CD14-positive monocyte (primary cell): Measurements from ENCODE around the gene CNPY2. TPM values are rescaled to one million over a fixed set of nuclear protein-coding genes. Genes with fewer than 3 reads are reported as not detected.
"Not testable (repeated sequence)": the region's sequence is repeated elsewhere in the genome, so short reads cannot be mapped to it uniquely, and the experiment has no call there.

Experiments
- DNase-seq, 3 donors: peaks; one replicate each; pipeline ENCODE4 v3.0.0-alpha.2; 2011 to 2022
- H2AFZ ChIP-seq: 2 replicates; pipeline ENCODE4 v1.6.0; 2012; ENCODE audit warnings: mild to moderate bottlenecking, low read depth, low read length, inconsistent platforms; ENCODE audit not compliant: insufficient read depth, poor library complexity, severe bottlenecking
- H3K27ac ChIP-seq, 2 donors: 1 replicate in 1 of 2; 2 replicates in 1 of 2; pipeline ENCODE4 v1.5.1; 2012 to 2013; ENCODE audit warnings: low read length in 2 of 2, control low read depth in 1 of 2, inconsistent platforms in 1 of 2, low read depth in 1 of 2, mild to moderate bottlenecking in 1 of 2
- H3K27me3 ChIP-seq, 2 donors: one replicate each; pipeline versions ENCODE4 v1.6.0 to v1.6.1; 2011 to 2013; ENCODE audit warnings: low read length in 2 of 2; ENCODE audit not compliant: control insufficient read depth in 2 of 2, insufficient read depth in 2 of 2
- H3K36me3 ChIP-seq, 2 donors: replicated peaks in 1 of 2; 1 replicate in 1 of 2; 2 replicates in 1 of 2; pipeline versions ENCODE4 v1.5.1 to v1.6.1; 2012 to 2013; ENCODE audit warnings: low read length in 2 of 2, control low read depth in 1 of 2, inconsistent platforms in 1 of 2, mild to moderate bottlenecking in 1 of 2; ENCODE audit not compliant: insufficient read depth in 2 of 2, control insufficient read depth in 1 of 2
- H3K4me1 ChIP-seq, 2 donors: 1 replicate in 1 of 2; 2 replicates in 1 of 2; pipeline versions ENCODE4 v1.5.1 to v1.6.1; 2012 to 2013; ENCODE audit warnings: low read length in 2 of 2, control low read depth in 1 of 2, inconsistent platforms in 1 of 2, mild to moderate bottlenecking in 1 of 2, moderate library complexity in 1 of 2; ENCODE audit not compliant: insufficient read depth in 2 of 2, control insufficient read depth in 1 of 2
- H3K4me2 ChIP-seq: replicated peaks from 2 replicates; pipeline ENCODE3; 2012; ENCODE audit warnings: low read length, moderate library complexity, mild to moderate bottlenecking; ENCODE audit not compliant: poor library complexity, severe bottlenecking; ENCODE audit errors: extremely low read depth
- H3K4me3 ChIP-seq, 3 experiments: fragments of 200-600 bp in 1 of 3; sonication (generic) in 1 of 3; replicated peaks in 1 of 3; 1 replicate in 2 of 3; 2 replicates in 1 of 3; pipeline ENCODE4 v1.5.1; 2011 to 2013; ENCODE audit warnings: low read length in 3 of 3, mild to moderate bottlenecking in 3 of 3, control low read depth in 2 of 3, low read depth in 2 of 3, inconsistent platforms in 1 of 3, moderate library complexity in 1 of 3
- H3K79me2 ChIP-seq: 2 replicates; pipeline ENCODE4 v1.6.0; 2012; ENCODE audit warnings: mild to moderate bottlenecking, control low read depth, inconsistent platforms, low read length, moderate library complexity; ENCODE audit not compliant: insufficient read depth
- H3K9ac ChIP-seq: 2 replicates; pipeline ENCODE4 v1.6.0; 2017; ENCODE audit warnings: low read length, mild to moderate bottlenecking; ENCODE audit not compliant: insufficient read depth, poor library complexity, severe bottlenecking
- H3K9me3 ChIP-seq, 2 donors: replicated peaks in 1 of 2; 1 replicate in 1 of 2; 2 replicates in 1 of 2; pipeline versions ENCODE4 v1.5.1 to v1.6.1; 2012 to 2013; ENCODE audit warnings: low read length in 2 of 2, control low read depth in 1 of 2; ENCODE audit not compliant: control insufficient read depth in 1 of 2, insufficient read depth in 1 of 2
- H4K20me1 ChIP-seq: 2 replicates; pipeline ENCODE4 v1.6.0; 2012; ENCODE audit warnings: mild to moderate bottlenecking, low read length, control low read depth, moderate library complexity; ENCODE audit not compliant: insufficient read depth
- H3K27ac Mint-ChIP-seq, 7 donors: one replicate each; pipeline ENCODE4 v1.8.0; 2020; ENCODE audit warnings: mild to moderate bottlenecking in 7 of 7, mixed read lengths in 7 of 7, moderate library complexity in 6 of 7, inconsistent platforms in 2 of 7
- H3K27me3 Mint-ChIP-seq, 3 donors: one replicate each; pipeline ENCODE4 v1.8.0; 2021 to 2022; ENCODE audit warnings: low read depth in 3 of 3, mild to moderate bottlenecking in 3 of 3, mixed read lengths in 3 of 3, moderate library complexity in 3 of 3, inconsistent platforms in 1 of 3
- H3K36me3 Mint-ChIP-seq, 2 donors: one replicate each; pipeline ENCODE4 v1.8.0; 2020; ENCODE audit warnings: mixed read lengths in 2 of 2, inconsistent platforms in 1 of 2, mild to moderate bottlenecking in 1 of 2
- H3K4me1 Mint-ChIP-seq: one replicate; pipeline ENCODE4 v1.8.0; 2020; ENCODE audit warnings: mild to moderate bottlenecking, mixed read lengths
- H3K4me3 Mint-ChIP-seq, 2 donors: one replicate each; pipeline ENCODE4 v1.8.0; 2020; ENCODE audit warnings: mild to moderate bottlenecking in 2 of 2, mixed read lengths in 2 of 2, moderate library complexity in 1 of 2
- H3K9me3 Mint-ChIP-seq, 7 donors: one replicate each; pipeline ENCODE4 v1.8.0; 2020 to 2022; ENCODE audit warnings: mixed read lengths in 7 of 7, mild to moderate bottlenecking in 6 of 7, moderate library complexity in 6 of 7, inconsistent platforms in 2 of 7
- CTCF ChIP-seq: fragments of 200-600 bp; IDR thresholded peaks from one replicate; pipeline ENCODE4 v1.8.0; 2022; ENCODE audit warnings: antibody characterized with exemption, mild to moderate bottlenecking
- WGBS: methylation state at CpG from one replicate; pipeline ENCODE4 v1.1.5; 2013; ENCODE audit warnings: missing lambda C conversion rate; ENCODE audit not compliant: insufficient coverage; 5-methylcytosine and 5-hydroxymethylcytosine counted together
- intact Hi-C, 2 donors: fragments of 100-400 bp; cut with micrococcal nuclease; formaldehyde crosslinking; loops; one replicate each; pipeline versions ENCODE4 v1.15.0 to v1.15.1; 2023
- polyA plus RNA-seq, 3 donors: library from polyadenylated mRNA; depleted of rRNA in 1 of 3; unstranded in 2 of 3; stranded (reverse) in 1 of 3; fragments of 300-500 nt in 2 of 3; fragments of >200 nt in 1 of 3; fragmentation: Illumina TruSeq in 2 of 3; gene quantifications; 1 replicate in 2 of 3; 2 replicates in 1 of 3; pipeline ENCODE4 v1.2.3, GENCODE V29; 2012 to 2021

CNPY2 gene
- polyA plus RNA-seq, 3 donors, result 50.4 to 122 (median 121) TPM

DNA sequence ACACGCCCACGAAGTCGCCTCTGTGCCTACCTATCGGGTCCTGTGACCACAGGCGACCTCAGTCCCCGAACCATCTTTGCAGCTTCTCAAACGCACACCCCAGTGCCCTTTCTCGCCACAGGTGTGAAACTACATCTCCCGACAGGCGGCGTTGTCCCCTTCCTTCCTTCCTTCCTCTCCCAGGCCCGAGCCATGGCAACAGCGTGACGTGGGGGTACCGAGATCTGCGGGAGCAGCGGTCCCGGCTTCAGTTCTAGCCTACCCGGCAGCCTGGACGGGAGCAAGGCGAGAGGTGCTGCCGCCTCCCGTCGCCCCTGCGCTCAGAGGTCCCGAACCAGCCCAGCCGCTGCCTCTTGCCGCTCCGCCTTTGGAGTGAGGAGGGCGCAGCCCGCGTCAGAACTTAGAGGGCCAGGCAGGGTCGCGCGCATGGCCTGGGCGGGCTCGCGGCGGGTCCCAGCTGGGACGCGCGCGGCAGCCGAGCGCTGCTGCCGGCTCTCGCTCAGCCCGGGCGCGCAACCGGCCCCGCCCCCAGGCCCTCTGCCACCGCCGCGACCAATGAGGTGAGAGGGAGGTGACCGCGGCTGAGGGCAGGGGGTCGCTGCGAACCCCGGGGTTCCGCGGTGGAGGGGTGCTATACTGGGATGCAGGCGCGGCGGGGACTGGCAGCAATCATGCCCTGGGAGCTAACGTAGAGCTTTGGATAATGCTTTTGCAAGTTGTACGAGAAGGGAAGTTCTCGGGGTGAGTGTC is 48.9 kb downstream of the CNPY2 start, which contains the start of gene COQ10A:
Gene COQ10A (plus strand): TSS at position 250 of the 750 bp plus-strand sequence. CDS start 177 bp downstream, at position 427.
- Histone ChIP-seq H3K4me2 (peak within 1 kb of the TSS; percentile 93), H3K79me2 (no peaks in the 10 kb centered on the region), H3K27me3 (no peaks in the 10 kb centered on the region), H3K9ac (peak within 1 kb of the TSS; percentile 67), H3K9me3 (no peaks in the 10 kb centered on the region), H3K4me3 (peak within 1 kb of the TSS; percentile 66 to 92 (median 85)), H4K20me1 (no peaks in the 10 kb centered on the region), H3K36me3 (peaks cover 16 to 20% of the 10 kb centered on the region in 2 donors), H2AFZ (peak within 1 kb of the TSS; percentile 94), H3K27ac (peak within 1 kb of the TSS; percentile 79 to 82), H3K4me1 (peaks cover 15 to 21% of the 10 kb centered on the region in 2 donors)
- intact Hi-C loops, result no loop called here
- Mint-ChIP-seq H3K27me3 (peaks cover 0 to 2% (median 1%) of the 10 kb centered on the region in 3 donors), H3K4me3 (peak within 1 kb of the TSS; percentile 87 to 95), H3K36me3 (peaks cover 15 to 20% of the 10 kb centered on the region in 2 donors), H3K27ac (peak within 1 kb of the TSS; percentile 80 to 94 (median 84)), H3K9me3 (no peaks in the 10 kb centered on the region), H3K4me1 (peaks cover 20% of the 10 kb centered on the region)
- peak; percentile 81 for TF ChIP-seq CTCF
- peak; percentile 67 to 82 (median 78) for DNase-seq
- WGBS, result under 1% methylated on average over 64 of the region's 68 CpGs

- peak overlapping the region; percentile 67 for H3K9ac ChIP-seq
- H3K9me3 Mint-ChIP-seq, H3K27me3 Mint-ChIP-seq, intact Hi-C loops, H3K79me2 ChIP-seq, H4K20me1 ChIP-seq, DNase-seq, H3K27me3 ChIP-seq, H3K9me3 ChIP-seq: not testable (repeated sequence)
- Mint-ChIP-seq H3K4me3 (peak overlapping the region; percentile 87 to 94), H3K27ac (peak overlapping the region; percentile 76 to 94 (median 84)), H3K36me3 (peaks cover 10 to 16% of the 10 kb centered on the region in 2 donors), H3K4me1 (peaks cover 20% of the 10 kb centered on the region)
- peak overlapping the region; percentile 79 to 82 for H3K27ac ChIP-seq
- peaks cover 15 to 21% of the 10 kb centered on the region in 2 donors for H3K4me1 ChIP-seq
- peak overlapping the region; percentile 66 to 92 (median 85) for H3K4me3 ChIP-seq
- peak overlapping the region; percentile 94 for H2AFZ ChIP-seq
- H3K36me3 ChIP-seq, result peaks cover 10 to 14% of the 10 kb centered on the region in 2 donors
- 16% methylated on average over 8 of the region's 16 CpGs for WGBS
- peak overlapping the region; percentile 93 for H3K4me2 ChIP-seq
Observed at GRCh38 chr12:56266068-56266692, 49.6 kb downstream of the CNPY2 start.

DNA sequence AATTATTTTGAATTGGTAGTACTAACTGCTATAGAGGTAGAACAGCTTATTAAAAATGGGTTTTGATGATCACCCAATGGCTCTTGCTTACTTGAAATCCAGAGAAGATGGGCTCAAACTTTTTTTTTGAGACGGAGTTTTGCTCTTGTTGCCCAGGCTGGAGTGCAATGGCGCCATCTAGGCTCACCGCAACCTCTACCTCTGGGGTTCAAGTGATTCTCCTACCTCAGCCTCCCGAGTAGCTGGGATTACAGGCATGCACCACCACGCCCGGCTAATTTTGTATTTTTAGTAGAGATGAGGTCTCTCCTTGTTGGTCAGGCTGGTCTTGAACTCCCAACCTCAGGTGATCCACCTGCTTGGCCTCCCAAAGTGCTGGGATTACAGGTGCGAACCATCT is 52.8 kb downstream of the CNPY2 start:
- Mint-ChIP-seq H3K4me1 (peaks cover 26% of the 10 kb centered on the region), H3K27ac (peak overlapping the region in 1 of 7 donors; percentile 77)
- intact Hi-C loops, H3K36me3 Mint-ChIP-seq, H3K79me2 ChIP-seq, H3K27me3 ChIP-seq, DNase-seq, H3K9ac ChIP-seq, H2AFZ ChIP-seq, H3K9me3 Mint-ChIP-seq, H3K27ac ChIP-seq, H3K36me3 ChIP-seq, H3K4me2 ChIP-seq, H4K20me1 ChIP-seq, H3K4me3 ChIP-seq, H3K9me3 ChIP-seq, H3K4me3 Mint-ChIP-seq, H3K27me3 Mint-ChIP-seq: not testable (repeated sequence)
- H3K4me1 ChIP-seq, result peaks cover 24 to 30% of the 10 kb centered on the region in 2 donors
- 90% methylated on average over 2 of the region's 7 CpGs for WGBS
